RWPE1 (cell line): ENCODE measurements around the gene RALGDS.
A peak's percentile ranks its signal among the peaks of the same experiment; 100 is the strongest.

Experiments used
- CTCF ChIA-PET: fragments of 350-600 bp; sonication (Branson Sonifier 250); formaldehyde crosslinking; extraction: SDS; loops from one replicate; lab custom pipeline; 2021; lab: Yijun Ruan, JAX
- POLR2A ChIA-PET: fragments of 400-600 bp; formaldehyde crosslinking; extraction: SDS; loops from one replicate; lab custom pipeline; 2020; ENCODE audit warnings: antibody characterized with exemption; ENCODE audit not compliant: low non-redundant PET; lab: Yijun Ruan, JAX
- DNase-seq: peaks from one replicate; pipeline ENCODE4 v3.0.0; 2012; ENCODE audit warnings: low spot score
- H3K27ac ChIP-seq: fragments of 450-650 bp; 2 replicates; pipeline ENCODE4 v1.5.1; 2017
- CTCF ChIP-seq: fragments of 450-650 bp; conservative IDR thresholded peaks from 2 replicates; pipeline ENCODE4 v1.5.1; 2017; ENCODE audit warnings: low read depth, mild to moderate bottlenecking

Gene RALGDS

GRCh38 chr9:133142684-133143622 lies 21.9 kb upstream of the RALGDS start:
- peak overlapping the region; percentile 37 for H3K27ac ChIP-seq
- TF ChIP-seq CTCF, result no peak
- POLR2A ChIA-PET, result no interaction called here
- CTCF ChIA-PET, result interaction anchor here (0.5 to 3.0 kb wide), 12 partner anchors 10 to 180 kb away, joined by 3 to 71 read pairs (median 5); no protein-coding TSS in a partner anchor
- DNase-seq, result no peak

GRCh38 chr9:133141833-133142595 lies 21.0 kb upstream of the RALGDS start:
- POLR2A ChIA-PET, result no interaction called here
- CTCF ChIA-PET, result interaction anchor here (0.6 to 2.9 kb wide), 4 partner anchors 19 to 68 kb away, joined by 3 to 58 read pairs (median 4); no protein-coding TSS in a partner anchor
- H3K27ac ChIP-seq, result peak overlapping the region; percentile 37
- no peak for TF ChIP-seq CTCF
- no peak for DNase-seq

GRCh38 chr9:133140606-133141005 lies 19.6 kb upstream of the RALGDS start:
- ChIA-PET POLR2A (no interaction called here), CTCF (no interaction called here)
- no peak for DNase-seq
- TF ChIP-seq CTCF, result no peak
- 0 out of 2 replicates have a peak overlapping the region, but pooled peaks have one; percentile 0 for H3K27ac ChIP-seq

- H3K27ac ChIP-seq, result no peak overlapping the region; the same call in 1 of the 2 replicates
- ChIA-PET CTCF (no interaction called here), POLR2A (no interaction called here)
- no peak for DNase-seq
- no peak for TF ChIP-seq CTCF
These were observed 19.1 kb upstream of the RALGDS start for GRCh38 chr9:133140174-133140505.

- POLR2A ChIA-PET, result no interaction called here
- CTCF ChIA-PET, result interaction anchor here (1.3 kb wide), 1 partner anchor 37 kb away, joined by 4 read pairs; no protein-coding TSS in a partner anchor
- no peak for TF ChIP-seq CTCF
- peak overlapping the region; percentile 7 for H3K27ac ChIP-seq
- DNase-seq, result no peak
These were observed 18.5 kb upstream of the RALGDS start for GRCh38 chr9:133139246-133140173.
